Loucy (cell line): ENCODE measurements around the gene H6PD.

ENCODE experiments used
- EZH2phosphoT487 ChIP-seq: fragments of 200-600 bp; IDR thresholded peaks from 2 replicates; pipeline ENCODE4 v1.6.1; 2018; ENCODE audit warnings: antibody characterized with exemption, mild to moderate bottlenecking, moderate library complexity, borderline replicate concordance
- TF ChIP-seq, protein P1 (sequence below): fragments of 200-600 bp; sonication (generic); conservative IDR thresholded peaks from 2 replicates; pipeline ENCODE4 v1.5.1; 2014; ENCODE audit warnings: mild to moderate bottlenecking, antibody characterized with exemption, low read length

DNA sequence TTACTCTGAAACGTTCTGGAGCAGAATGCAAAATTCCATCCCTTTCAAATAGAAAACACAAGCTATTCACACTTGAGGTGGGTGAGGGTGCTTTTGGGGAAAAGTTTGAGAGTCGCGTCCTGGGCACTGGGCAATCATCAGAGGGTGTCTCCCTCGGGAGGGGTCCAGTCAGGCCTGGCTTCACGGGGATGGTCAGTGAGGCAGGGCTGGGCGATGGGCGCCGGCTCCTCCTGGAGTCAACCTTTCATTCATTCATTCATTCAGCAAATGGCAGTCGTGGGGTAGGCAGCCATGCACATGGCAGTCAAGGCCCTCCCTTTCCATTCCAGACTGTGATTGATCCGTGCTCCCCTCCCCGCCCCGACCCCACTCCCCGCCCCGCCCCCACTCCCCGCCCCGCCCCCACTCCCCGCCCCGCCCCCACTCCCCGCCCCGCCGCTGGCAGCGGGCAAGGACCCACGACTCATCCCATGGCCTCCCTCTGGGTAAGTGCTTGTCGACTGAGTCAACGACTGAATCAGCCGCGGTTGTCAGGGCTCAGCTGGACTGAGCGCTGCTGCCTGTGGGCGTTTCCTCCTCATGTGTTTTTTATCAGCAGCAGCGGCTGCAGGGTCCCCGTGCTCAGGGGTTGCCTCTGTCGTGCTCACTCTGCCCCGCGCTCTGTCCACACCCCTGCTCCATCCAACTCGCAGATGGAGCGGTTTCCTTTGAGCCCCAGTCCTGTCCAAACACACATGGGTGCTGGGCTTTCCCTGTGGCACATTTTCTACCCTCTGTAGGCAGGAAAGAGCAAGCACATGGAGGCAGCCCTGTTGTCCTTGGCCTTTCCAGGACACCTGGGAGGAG is 45.7 kb downstream of the H6PD start:
- TF ChIP-seq, protein P1, sequence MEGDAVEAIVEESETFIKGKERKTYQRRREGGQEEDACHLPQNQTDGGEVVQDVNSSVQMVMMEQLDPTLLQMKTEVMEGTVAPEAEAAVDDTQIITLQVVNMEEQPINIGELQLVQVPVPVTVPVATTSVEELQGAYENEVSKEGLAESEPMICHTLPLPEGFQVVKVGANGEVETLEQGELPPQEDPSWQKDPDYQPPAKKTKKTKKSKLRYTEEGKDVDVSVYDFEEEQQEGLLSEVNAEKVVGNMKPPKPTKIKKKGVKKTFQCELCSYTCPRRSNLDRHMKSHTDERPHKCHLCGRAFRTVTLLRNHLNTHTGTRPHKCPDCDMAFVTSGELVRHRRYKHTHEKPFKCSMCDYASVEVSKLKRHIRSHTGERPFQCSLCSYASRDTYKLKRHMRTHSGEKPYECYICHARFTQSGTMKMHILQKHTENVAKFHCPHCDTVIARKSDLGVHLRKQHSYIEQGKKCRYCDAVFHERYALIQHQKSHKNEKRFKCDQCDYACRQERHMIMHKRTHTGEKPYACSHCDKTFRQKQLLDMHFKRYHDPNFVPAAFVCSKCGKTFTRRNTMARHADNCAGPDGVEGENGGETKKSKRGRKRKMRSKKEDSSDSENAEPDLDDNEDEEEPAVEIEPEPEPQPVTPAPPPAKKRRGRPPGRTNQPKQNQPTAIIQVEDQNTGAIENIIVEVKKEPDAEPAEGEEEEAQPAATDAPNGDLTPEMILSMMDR = no peak
- no peak for TF ChIP-seq EZH2phosphoT487
